Uterus (tissue), 2 donors: ENCODE results near the gene UMPS.

Source experiments
- POLR2A ChIP-seq, 2 donors: fragments of 450-650 bp; IDR thresholded peaks; one replicate each; pipeline ENCODE4 v1.6.1; 2016; ENCODE audit warnings: antibody characterized with exemption in 2 of 2, mild to moderate bottlenecking in 1 of 2, moderate library complexity in 1 of 2
- TF ChIP-seq, protein P1 (sequence below), 4 experiments: fragments of 200-600 bp in 2 of 4; fragments of 450-650 bp in 2 of 4; sonication (generic) in 2 of 4; IDR thresholded peaks; one replicate each; pipeline ENCODE4 v1.5.1; 2016 to 2019; ENCODE audit warnings: antibody characterized with exemption in 4 of 4, mild to moderate bottlenecking in 2 of 4, moderate library complexity in 1 of 4

GRCh38 chr3:124772081-124772831, 42.0 kb downstream of the UMPS start:
- TF ChIP-seq, protein P1, sequence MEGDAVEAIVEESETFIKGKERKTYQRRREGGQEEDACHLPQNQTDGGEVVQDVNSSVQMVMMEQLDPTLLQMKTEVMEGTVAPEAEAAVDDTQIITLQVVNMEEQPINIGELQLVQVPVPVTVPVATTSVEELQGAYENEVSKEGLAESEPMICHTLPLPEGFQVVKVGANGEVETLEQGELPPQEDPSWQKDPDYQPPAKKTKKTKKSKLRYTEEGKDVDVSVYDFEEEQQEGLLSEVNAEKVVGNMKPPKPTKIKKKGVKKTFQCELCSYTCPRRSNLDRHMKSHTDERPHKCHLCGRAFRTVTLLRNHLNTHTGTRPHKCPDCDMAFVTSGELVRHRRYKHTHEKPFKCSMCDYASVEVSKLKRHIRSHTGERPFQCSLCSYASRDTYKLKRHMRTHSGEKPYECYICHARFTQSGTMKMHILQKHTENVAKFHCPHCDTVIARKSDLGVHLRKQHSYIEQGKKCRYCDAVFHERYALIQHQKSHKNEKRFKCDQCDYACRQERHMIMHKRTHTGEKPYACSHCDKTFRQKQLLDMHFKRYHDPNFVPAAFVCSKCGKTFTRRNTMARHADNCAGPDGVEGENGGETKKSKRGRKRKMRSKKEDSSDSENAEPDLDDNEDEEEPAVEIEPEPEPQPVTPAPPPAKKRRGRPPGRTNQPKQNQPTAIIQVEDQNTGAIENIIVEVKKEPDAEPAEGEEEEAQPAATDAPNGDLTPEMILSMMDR (IDR thresholded peaks at IDR 0.05), result no peak
- no peak for TF ChIP-seq POLR2A (IDR thresholded peaks at IDR 0.05)
